HS-27A (cell line): ENCODE measurements around the gene SUSD4.
"Not testable (repeated sequence)": the region's sequence is repeated elsewhere in the genome, so short reads cannot be mapped to it uniquely, and the experiment has no call there.

Source experiments
- DNase-seq: peaks from one replicate; pipeline ENCODE4 v3.0.0-alpha.2; 2012; ENCODE audit warnings: low read depth, missing footprints

SUSD4 gene

GRCh38 chr1:223297800-223298199 lies 66.2 kb downstream of the SUSD4 start:
- no peak for DNase-seq

- DNase-seq = no peak
These were observed 72.2 kb downstream of the SUSD4 start for GRCh38 chr1:223291796-223292195.

DNA sequence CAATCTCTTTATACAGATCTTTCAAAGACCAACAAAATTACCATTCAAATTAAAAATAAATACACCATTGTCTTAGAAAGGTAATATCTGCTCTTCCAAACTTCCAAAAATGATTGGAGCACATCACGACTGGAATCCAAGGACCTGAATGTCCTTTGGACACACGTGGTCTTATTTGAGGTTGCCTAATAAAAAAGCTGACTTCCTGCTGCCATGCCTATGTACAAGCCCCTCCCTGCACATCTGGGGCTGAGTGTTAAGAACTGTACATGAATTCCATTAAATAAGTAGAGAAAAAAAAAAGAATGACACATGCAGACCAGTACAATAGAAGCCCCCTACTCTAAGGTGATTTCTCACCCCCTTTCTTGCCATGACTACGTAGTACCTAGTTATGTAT lies 73.6 kb downstream of the SUSD4 start:
- no peak for DNase-seq

GRCh38 chr1:223289621-223290020 lies 74.4 kb downstream of the SUSD4 start:
- no peak for DNase-seq

- DNase-seq = no peak
These were observed 75.2 kb downstream of the SUSD4 start for GRCh38 chr1:223288826-223289225.

- no peak for DNase-seq
These were observed 78.5 kb downstream of the SUSD4 start for GRCh38 chr1:223285452-223285851.

- DNase-seq = not testable (repeated sequence)
These were observed 80.3 kb downstream of the SUSD4 start for GRCh38 chr1:223283697-223284096.

DNA sequence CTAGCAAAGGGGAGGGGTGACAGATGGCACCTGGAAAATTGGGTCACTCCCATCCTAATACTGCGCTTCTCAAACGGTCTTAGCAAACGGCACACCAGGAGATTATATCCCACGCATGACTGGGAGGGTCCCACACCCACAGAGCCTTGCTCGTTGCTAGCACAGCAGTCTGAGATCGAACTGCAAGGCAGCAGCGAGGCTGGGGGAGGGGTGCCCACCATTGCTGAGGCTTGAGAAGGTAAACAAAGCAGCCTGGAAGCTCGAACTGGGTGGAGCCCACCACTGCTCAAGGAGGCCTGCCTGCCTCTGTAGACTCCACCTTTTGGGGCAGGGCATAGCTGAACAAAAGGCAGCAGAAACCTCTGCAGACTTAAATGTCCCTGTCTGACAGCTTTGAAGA lies 85.7 kb downstream of the SUSD4 start:
- DNase-seq = not testable (repeated sequence)

- DNase-seq = no peak
These were observed 87.9 kb downstream of the SUSD4 start for GRCh38 chr1:223276029-223276428.

DNA sequence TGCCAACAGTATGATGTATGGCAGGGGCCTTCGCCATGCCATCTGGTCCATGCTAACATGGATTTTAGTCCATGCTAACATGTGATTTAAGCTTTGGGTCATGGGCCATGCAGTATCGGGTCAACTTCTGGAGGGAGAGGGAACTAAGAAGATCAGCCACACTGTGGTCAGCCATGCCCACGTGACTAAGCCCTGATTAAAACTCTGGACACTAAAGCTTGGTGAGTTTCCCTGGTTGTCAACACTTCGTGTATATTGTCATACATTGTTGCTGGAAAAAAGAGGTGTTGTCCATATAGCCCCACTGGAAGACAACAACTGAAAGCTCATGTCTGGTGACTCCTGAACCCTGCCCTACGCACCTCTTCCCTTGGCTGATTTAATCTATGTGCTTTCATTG lies 90.5 kb downstream of the SUSD4 start:
- DNase-seq = no peak

DNA sequence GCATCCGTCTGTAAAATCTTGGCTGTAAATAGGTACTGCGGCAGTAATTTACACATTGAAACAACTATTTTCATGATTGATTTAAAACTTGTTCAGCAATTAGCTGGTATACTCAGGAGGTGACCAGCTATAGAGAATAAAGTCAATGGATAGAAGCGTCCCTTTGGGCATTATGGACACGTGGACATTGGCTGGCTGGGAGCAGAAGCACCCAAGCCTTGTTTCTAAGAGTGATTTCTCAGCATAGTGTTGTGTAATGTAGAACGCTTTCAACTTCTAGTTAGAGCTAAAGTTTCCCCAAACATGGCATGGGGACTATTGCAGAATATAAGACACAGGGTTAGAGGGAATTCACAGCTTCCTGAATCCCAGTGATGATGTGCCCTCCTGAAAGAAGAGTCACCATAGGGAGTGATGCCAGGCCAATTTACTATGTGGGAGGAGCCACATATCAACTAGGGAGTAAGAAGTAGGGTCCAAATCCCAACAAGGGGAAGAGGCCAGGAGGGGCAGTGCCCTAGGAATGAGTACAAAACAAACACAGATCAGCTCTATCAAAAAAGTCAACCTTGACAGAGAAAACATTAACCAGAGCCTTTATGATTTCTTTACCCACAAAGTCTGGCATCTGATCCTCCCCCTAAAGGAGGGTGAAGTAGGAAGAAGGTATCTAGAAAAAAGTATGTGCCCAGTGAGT lies 92.7 kb downstream of the SUSD4 start:
- DNase-seq = no peak

DNA sequence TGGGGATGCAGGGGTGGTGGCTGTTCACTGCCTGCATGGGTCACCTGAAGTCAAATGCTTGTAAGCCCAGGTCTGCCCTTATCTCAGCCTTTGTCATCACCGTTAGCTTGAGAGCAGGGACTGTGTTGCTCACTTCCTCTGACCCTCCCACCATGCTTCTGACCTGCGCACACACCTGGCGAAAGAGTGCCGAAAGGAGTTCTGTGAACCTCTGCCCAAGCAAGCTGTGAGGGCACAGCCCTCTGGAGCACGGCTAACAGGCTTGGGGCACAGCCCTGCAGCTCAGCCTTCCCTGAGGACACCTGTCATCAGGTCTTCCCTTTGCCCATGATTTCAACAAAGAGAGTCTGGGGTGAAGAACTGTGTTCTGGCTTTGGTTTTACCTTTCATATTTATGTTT lies 93.8 kb downstream of the SUSD4 start:
- no peak for DNase-seq

DNA sequence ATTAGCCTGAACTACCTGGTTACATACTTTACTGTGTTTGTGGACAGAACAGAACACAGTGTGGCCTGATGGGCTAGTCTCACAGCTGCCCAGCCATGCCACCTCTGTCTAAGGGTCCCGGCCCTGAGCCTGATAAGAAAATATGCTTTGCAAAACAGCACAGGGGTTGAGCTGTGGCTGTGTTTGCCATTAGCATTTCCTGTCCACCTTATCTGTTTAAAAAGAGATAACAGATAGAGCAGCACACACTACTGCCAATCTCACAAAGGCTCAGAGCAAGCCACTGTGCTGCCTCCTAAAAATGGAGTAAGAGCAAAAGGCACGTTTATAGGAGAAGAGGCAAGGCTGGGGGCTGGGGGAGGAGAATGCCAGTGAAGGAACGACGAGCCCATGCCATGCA lies 95.0 kb downstream of the SUSD4 start:
- no peak for DNase-seq

GRCh38 chr1:223266632-223267172 lies 97.3 kb downstream of the SUSD4 start:
- no peak for DNase-seq

DNA sequence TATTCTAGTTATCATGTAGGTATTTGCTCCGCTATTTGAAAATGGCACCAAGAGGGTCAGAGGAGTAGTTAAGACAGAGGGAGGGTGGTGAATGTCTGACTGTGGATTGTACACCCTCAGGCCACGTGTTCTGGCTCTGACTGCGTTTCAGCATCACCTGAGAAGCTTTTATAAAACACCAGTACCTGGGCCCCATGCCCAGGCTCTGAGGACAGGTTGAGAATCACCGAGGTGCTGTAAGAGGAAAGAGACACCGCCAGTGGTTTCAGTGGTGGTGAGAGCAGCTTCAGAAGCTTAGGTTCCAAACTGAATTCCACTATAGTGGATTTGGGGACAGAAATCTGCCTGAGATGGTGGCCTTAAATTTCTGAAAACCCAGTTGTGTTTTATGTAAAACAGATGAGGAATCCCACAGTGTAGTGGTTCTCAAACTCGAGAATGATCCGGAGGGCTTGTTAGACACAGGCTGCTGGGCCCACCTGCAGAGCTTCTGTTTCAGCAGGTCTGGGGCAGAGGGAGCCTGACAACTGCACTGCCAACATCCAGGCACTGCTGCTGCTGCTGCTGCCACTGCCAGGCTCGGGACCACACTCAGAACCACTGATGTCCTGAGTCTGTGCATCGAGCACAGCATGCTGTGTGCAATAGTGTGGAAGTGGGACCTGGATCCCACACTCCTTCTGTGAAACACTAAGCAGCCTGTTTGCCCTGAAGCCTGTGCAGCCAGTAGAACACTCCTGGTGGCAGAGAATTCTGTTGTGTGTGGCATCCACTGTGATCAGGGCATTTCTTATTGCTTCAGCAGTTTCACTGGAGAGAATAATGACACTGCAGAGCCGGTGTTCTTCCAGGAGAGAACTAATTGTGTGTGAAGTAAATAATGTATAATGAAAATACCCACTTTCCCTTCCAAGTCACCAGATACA lies 98.7 kb downstream of the SUSD4 start:
- DNase-seq = no peak

DNA sequence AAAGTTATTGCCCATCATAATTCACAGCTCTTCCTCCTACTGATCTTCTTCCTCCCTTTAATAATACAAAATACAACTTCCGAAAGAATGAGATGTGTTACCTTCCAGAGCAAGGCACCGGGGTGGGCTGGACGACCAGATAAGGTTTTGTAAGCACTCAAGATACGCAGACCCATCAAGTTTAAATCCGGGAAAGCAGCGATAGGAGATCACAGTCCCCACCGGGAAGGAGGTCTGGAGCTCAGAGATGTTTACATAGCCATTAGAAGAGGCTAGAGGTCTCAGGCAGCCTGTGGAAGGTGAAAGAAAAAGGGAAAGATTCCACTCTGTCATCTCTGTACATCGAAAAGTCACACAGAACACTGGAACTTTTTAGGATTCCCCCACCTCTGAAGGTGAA lies 99.4 kb downstream of the SUSD4 start:
- DNase-seq = no peak

- no peak for DNase-seq
These were observed 102.1 kb downstream of the SUSD4 start for GRCh38 chr1:223261914-223262313.

- no peak for DNase-seq
These were observed 103.3 kb downstream of the SUSD4 start for GRCh38 chr1:223260712-223261111.

DNA sequence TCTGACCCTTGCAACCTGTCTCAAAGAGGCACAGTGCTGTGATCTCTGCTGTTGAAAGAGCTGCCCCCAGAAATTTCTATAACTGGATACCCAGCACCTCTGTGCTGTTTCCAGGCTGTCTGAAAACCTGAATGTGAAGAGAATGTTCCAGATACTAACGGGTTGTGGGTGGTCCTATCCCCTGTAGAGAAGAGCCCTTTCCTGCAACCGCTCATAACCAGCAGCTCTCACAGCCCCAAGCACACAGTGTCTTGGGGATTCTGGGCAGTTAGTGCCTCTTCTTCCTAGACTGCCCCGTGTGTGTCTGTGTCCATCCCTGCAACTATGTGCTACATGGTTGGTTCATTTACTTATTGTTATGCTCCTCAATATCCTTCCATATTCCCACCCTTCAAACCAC lies 104.5 kb downstream of the SUSD4 start:
- no peak for DNase-seq

- DNase-seq = no peak
These were observed 105.2 kb downstream of the SUSD4 start for GRCh38 chr1:223258751-223259198.

- DNase-seq = no peak
These were observed 106.0 kb downstream of the SUSD4 start for GRCh38 chr1:223257856-223258550.

DNA sequence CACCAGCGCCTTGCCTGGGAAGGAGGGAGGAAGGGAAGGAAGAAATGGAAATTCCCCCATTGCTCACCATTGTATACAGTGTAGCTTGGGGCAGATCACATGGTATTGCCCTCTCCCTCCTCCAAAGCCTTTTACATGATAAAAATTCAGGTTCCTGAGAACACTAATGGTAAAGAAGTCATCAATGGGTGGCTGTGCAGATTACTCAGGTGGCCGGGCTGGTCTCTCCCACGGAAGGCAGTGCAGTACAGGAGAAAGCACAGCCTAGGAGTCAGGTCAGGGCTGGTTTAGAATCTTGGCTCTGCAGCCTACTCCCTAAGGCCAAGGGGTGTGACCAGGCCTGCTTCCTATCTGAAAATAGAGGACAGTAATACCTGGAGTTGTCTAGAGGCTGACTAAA lies 107.9 kb downstream of the SUSD4 start:
- DNase-seq = no peak
